ENCODE measurements around the gene TRIM61. TPM values are rescaled to one million over a fixed set of nuclear protein-coding genes. Genes with fewer than 3 reads are reported as not detected.
"Not testable (repeated sequence)": the region's sequence is repeated elsewhere in the genome, so short reads cannot be mapped to it uniquely, and the experiment has no call there.

TRIM61 gene
- total and polyA plus RNA-seq, 4 donors = 0.98 to 1.8 (median 1.3) TPM

GRCh38 chr4:164997324-164997723, 19.9 kb upstream of the TRIM61 start:
- no peak for ATAC-seq (ENCODE audit: insufficient read depth, low FRiP score)
- TF ChIP-seq CTCF (IDR thresholded peaks at IDR 0.05; ENCODE audit: control extremely low read depth, extremely low read depth) = no peak
- Histone ChIP-seq H3K4me1 (ENCODE audit: control insufficient read depth in 5 of 5, insufficient read depth in 5 of 5, low read length in 5 of 5) (no peaks in the 10 kb centered on the region), H3K4me3 (no peak overlapping the region), H3K36me3 (ENCODE audit: control insufficient read depth in 4 of 4, insufficient read depth in 4 of 4, low read length in 4 of 4) (no peaks in the 10 kb centered on the region), H3K9me3 (ENCODE audit: control insufficient read depth in 4 of 4, insufficient read depth in 3 of 4, low read length in 3 of 4) (no peaks in the 10 kb centered on the region), H3K27me3 (ENCODE audit: control insufficient read depth in 3 of 3, insufficient read depth in 3 of 3, low read length in 2 of 3) (no peaks in the 10 kb centered on the region), H3K27ac (ENCODE audit: low read depth in 1 of 2, low read length in 1 of 2) (no peak overlapping the region), H3K9ac (ENCODE audit: insufficient read depth in 1 of 2, low read length in 2 of 2) (no peak overlapping the region)
- DNase-seq = no peak
- 85 to 87% methylated on average over 2 of the region's 2 CpGs for WGBS, 2 donors

GRCh38 chr4:164996123-164996522, 18.7 kb upstream of the TRIM61 start:
- H3K36me3 ChIP-seq (ENCODE audit: control insufficient read depth in 4 of 4, insufficient read depth in 4 of 4, low read length in 4 of 4); H3K9me3 ChIP-seq (ENCODE audit: control insufficient read depth in 4 of 4, insufficient read depth in 3 of 4, low read length in 3 of 4); H3K4me1 ChIP-seq (ENCODE audit: control insufficient read depth in 5 of 5, insufficient read depth in 5 of 5, low read length in 5 of 5); H3K27me3 ChIP-seq (ENCODE audit: control insufficient read depth in 3 of 3, insufficient read depth in 3 of 3, low read length in 2 of 3); ATAC-seq (ENCODE audit: insufficient read depth, low FRiP score); H3K27ac ChIP-seq (ENCODE audit: low read depth in 1 of 2, low read length in 1 of 2); DNase-seq; H3K9ac ChIP-seq (ENCODE audit: insufficient read depth in 1 of 2, low read length in 2 of 2); H3K4me3 ChIP-seq: not testable (repeated sequence)
- WGBS, 2 donors = 84 to 86% methylated on average over 6 of the region's 6 CpGs

- not testable (repeated sequence) for H3K27ac ChIP-seq (ENCODE audit: low read depth in 1 of 2, low read length in 1 of 2); DNase-seq; H3K36me3 ChIP-seq (ENCODE audit: control insufficient read depth in 4 of 4, insufficient read depth in 4 of 4, low read length in 4 of 4); H3K4me1 ChIP-seq (ENCODE audit: control insufficient read depth in 5 of 5, insufficient read depth in 5 of 5, low read length in 5 of 5); H3K4me3 ChIP-seq; H3K27me3 ChIP-seq (ENCODE audit: control insufficient read depth in 3 of 3, insufficient read depth in 3 of 3, low read length in 2 of 3); H3K9ac ChIP-seq (ENCODE audit: insufficient read depth in 1 of 2, low read length in 2 of 2); H3K9me3 ChIP-seq (ENCODE audit: control insufficient read depth in 4 of 4, insufficient read depth in 3 of 4, low read length in 3 of 4); ATAC-seq (ENCODE audit: insufficient read depth, low FRiP score)
- WGBS, 2 donors = 77 to 83% methylated on average over 10 of the region's 10 CpGs
These were observed 13.3 kb upstream of the TRIM61 start for GRCh38 chr4:164990786-164991185.

- H3K27ac ChIP-seq (ENCODE audit: low read depth in 1 of 2, low read length in 1 of 2) = no peak overlapping the region
- ATAC-seq (ENCODE audit: insufficient read depth, low FRiP score) = no peak
- H3K4me1 ChIP-seq (ENCODE audit: control insufficient read depth in 5 of 5, insufficient read depth in 5 of 5, low read length in 5 of 5) = no peaks in the 10 kb centered on the region
- no peaks in the 10 kb centered on the region for H3K36me3 ChIP-seq (ENCODE audit: control insufficient read depth in 4 of 4, insufficient read depth in 4 of 4, low read length in 4 of 4)
- DNase-seq = no peak
- H3K27me3 ChIP-seq (ENCODE audit: control insufficient read depth in 3 of 3, insufficient read depth in 3 of 3, low read length in 2 of 3) = no peaks in the 10 kb centered on the region
- H3K4me3 ChIP-seq = no peak overlapping the region
- WGBS, 2 donors = 84 to 87% methylated on average over 2 of the region's 2 CpGs
- TF ChIP-seq CTCF (IDR thresholded peaks at IDR 0.05; ENCODE audit: control extremely low read depth, extremely low read depth) = no peak
- no peak overlapping the region for H3K9ac ChIP-seq (ENCODE audit: insufficient read depth in 1 of 2, low read length in 2 of 2)
- H3K9me3 ChIP-seq (ENCODE audit: control insufficient read depth in 4 of 4, insufficient read depth in 3 of 4, low read length in 3 of 4) = peaks cover 0 to 2% (median 0%) of the 10 kb centered on the region in 4 donors
These were observed 12.0 kb upstream of the TRIM61 start for GRCh38 chr4:164989471-164989870.

- 92 to 95% methylated on average over 2 of the region's 2 CpGs for WGBS, 2 donors
- ATAC-seq (ENCODE audit: insufficient read depth, low FRiP score) = not testable (repeated sequence)
These were observed 5.5 kb downstream of the TRIM61 start for GRCh38 chr4:164971929-164972328.

More at GRCh38 chr4:164971929-164972328, 5.5 kb downstream of the TRIM61 start:
- not testable (repeated sequence) for H3K9me3 ChIP-seq (ENCODE audit: control insufficient read depth in 4 of 4, insufficient read depth in 3 of 4, low read length in 3 of 4); H3K9ac ChIP-seq (ENCODE audit: insufficient read depth in 1 of 2, low read length in 2 of 2); H3K27ac ChIP-seq (ENCODE audit: low read depth in 1 of 2, low read length in 1 of 2); H3K36me3 ChIP-seq (ENCODE audit: control insufficient read depth in 4 of 4, insufficient read depth in 4 of 4, low read length in 4 of 4); H3K4me1 ChIP-seq (ENCODE audit: control insufficient read depth in 5 of 5, insufficient read depth in 5 of 5, low read length in 5 of 5); H3K27me3 ChIP-seq (ENCODE audit: control insufficient read depth in 3 of 3, insufficient read depth in 3 of 3, low read length in 2 of 3); H3K4me3 ChIP-seq; DNase-seq
